Measurements from ENCODE around the gene EPHA2. TPM values are rescaled to one million over a fixed set of nuclear protein-coding genes. Genes with fewer than 3 reads are reported as not detected.

EPHA2 gene
- polyA plus RNA-seq, 3 donors = 15.4 to 20.8 (median 17.9) TPM

GRCh38 chr1:16156848-16157495 is 1.1 kb upstream of the EPHA2 start:
- no peak for DNase-seq (ENCODE audit: extremely low read depth in 1 of 11, low read depth in 9 of 11, low spot score in 4 of 11)

GRCh38 chr1:16153999-16154673 is 1.7 kb downstream of the EPHA2 start:
- no peak for DNase-seq (ENCODE audit: extremely low read depth in 1 of 11, low read depth in 9 of 11, low spot score in 4 of 11)

- no peak for DNase-seq (ENCODE audit: extremely low read depth in 1 of 11, low read depth in 9 of 11, low spot score in 4 of 11)
Observed at GRCh38 chr1:16153096-16153998, 2.5 kb downstream of the EPHA2 start.

GRCh38 chr1:16152481-16153087 is 3.3 kb downstream of the EPHA2 start:
- peak in 2 of 11 donors; percentile 59 to 74 for DNase-seq (ENCODE audit: extremely low read depth in 1 of 11, low read depth in 9 of 11, low spot score in 4 of 11)

GRCh38 chr1:16151995-16152384 is 3.9 kb downstream of the EPHA2 start:
- DNase-seq (ENCODE audit: extremely low read depth in 1 of 11, low read depth in 9 of 11, low spot score in 4 of 11) = no peak

- no peak for DNase-seq (ENCODE audit: extremely low read depth in 1 of 11, low read depth in 9 of 11, low spot score in 4 of 11)
Observed at GRCh38 chr1:16151196-16151994, 4.5 kb downstream of the EPHA2 start.

- DNase-seq (ENCODE audit: extremely low read depth in 1 of 11, low read depth in 9 of 11, low spot score in 4 of 11) = no peak
Observed at GRCh38 chr1:16150508-16150907, 5.4 kb downstream of the EPHA2 start.

GRCh38 chr1:16149702-16150488 is 6.0 kb downstream of the EPHA2 start:
- no peak for DNase-seq (ENCODE audit: extremely low read depth in 1 of 11, low read depth in 9 of 11, low spot score in 4 of 11)

- no peak for DNase-seq (ENCODE audit: extremely low read depth in 1 of 11, low read depth in 9 of 11, low spot score in 4 of 11)
Observed at GRCh38 chr1:16149146-16149545, 6.7 kb downstream of the EPHA2 start.

GRCh38 chr1:16148329-16149092 is 7.4 kb downstream of the EPHA2 start:
- DNase-seq (ENCODE audit: extremely low read depth in 1 of 11, low read depth in 9 of 11, low spot score in 4 of 11) = no peak

- DNase-seq (ENCODE audit: extremely low read depth in 1 of 11, low read depth in 9 of 11, low spot score in 4 of 11) = no peak
Observed at GRCh38 chr1:16147156-16147926, 8.5 kb downstream of the EPHA2 start.

- DNase-seq (ENCODE audit: extremely low read depth in 1 of 11, low read depth in 9 of 11, low spot score in 4 of 11) = peak in 9 of 11 donors; percentile 80 to 93 (median 90)
Observed at GRCh38 chr1:16146279-16147155, 9.4 kb downstream of the EPHA2 start.

- DNase-seq (ENCODE audit: extremely low read depth in 1 of 11, low read depth in 9 of 11, low spot score in 4 of 11) = peak in 1 of 11 donors; percentile 70
Observed at GRCh38 chr1:16145662-16146278, 10.1 kb downstream of the EPHA2 start.

- DNase-seq (ENCODE audit: extremely low read depth in 1 of 11, low read depth in 9 of 11, low spot score in 4 of 11) = no peak
Observed at GRCh38 chr1:16145030-16145661, 10.7 kb downstream of the EPHA2 start.

All from renal cortex interstitium (tissue), 11 donors.